ENCODE results near the gene CCND1. TPM values are rescaled to one million over a fixed set of nuclear protein-coding genes. Genes with fewer than 3 reads are reported as not detected.

The CCND1 gene
- total and polyA plus RNA-seq, 10 donors: 4.3 to 96.6 (median 59.0) TPM

GRCh38 chr11:69604055-69604454, 36.9 kb upstream of the CCND1 start:
- H3K36me3 ChIP-seq: no peaks in the 10 kb centered on the region
- no peak for DNase-seq
- peaks cover 0 to 18% (median 10%) of the 10 kb centered on the region in 8 donors for H3K9me3 ChIP-seq
- H3K27me3 ChIP-seq (replicated peaks in 1 of 7): peaks cover 0 to 4% (median 0%) of the 10 kb centered on the region in 7 donors
- H3K4me1 ChIP-seq: no peaks in the 10 kb centered on the region
- intact Hi-C loops (cut with DNase I; ENCODE audit: low total_unique reads): no loop called here
- no peak overlapping the region for H3K27ac ChIP-seq
- 80 to 94% (median 88%) methylated on average over 7 of the region's 7 CpGs for WGBS, 5 donors
- no peak overlapping the region for H3K4me3 ChIP-seq
- TF ChIP-seq POLR2A (IDR thresholded peaks at IDR 0.05): no peak
- TF ChIP-seq POLR2AphosphoS5 (IDR thresholded peaks at IDR 0.05): no peak
- TF ChIP-seq CTCF (IDR thresholded peaks at IDR 0.05 in 8 of 11, conservative IDR thresholded peaks at IDR 0.05 in 3 of 11): no peak

GRCh38 chr11:69605737-69606526, 35.0 kb upstream of the CCND1 start:
- intact Hi-C loops (cut with DNase I; ENCODE audit: low total_unique reads): no loop called here
- Histone ChIP-seq H3K4me1 (no peaks in the 10 kb centered on the region), H3K27ac (no peak overlapping the region), H3K4me3 (no peak overlapping the region), H3K36me3 (no peaks in the 10 kb centered on the region), H3K27me3 (replicated peaks in 1 of 7) (peaks cover 0 to 4% (median 0%) of the 10 kb centered on the region in 7 donors), H3K9me3 (peaks cover 0 to 33% (median 16%) of the 10 kb centered on the region in 8 donors)
- TF ChIP-seq CTCF (IDR thresholded peaks at IDR 0.05 in 8 of 11, conservative IDR thresholded peaks at IDR 0.05 in 3 of 11) (no peak), POLR2AphosphoS5 (IDR thresholded peaks at IDR 0.05) (no peak), POLR2A (IDR thresholded peaks at IDR 0.05) (no peak)
- WGBS, 5 donors: 86 to 96% (median 91%) methylated on average over 17 to 18 of the region's 18 CpGs
- no peak for DNase-seq

- TF ChIP-seq CTCF (IDR thresholded peaks at IDR 0.05 in 8 of 11, conservative IDR thresholded peaks at IDR 0.05 in 3 of 11) (no peak), POLR2AphosphoS5 (IDR thresholded peaks at IDR 0.05) (no peak), POLR2A (IDR thresholded peaks at IDR 0.05) (no peak)
- intact Hi-C loops (cut with DNase I; ENCODE audit: low total_unique reads): no loop called here
- Histone ChIP-seq H3K4me1 (no peaks in the 10 kb centered on the region), H3K27ac (no peak overlapping the region), H3K36me3 (no peaks in the 10 kb centered on the region), H3K27me3 (replicated peaks in 1 of 7) (peaks cover 0 to 12% (median 0%) of the 10 kb centered on the region in 7 donors), H3K9me3 (peaks cover 0 to 33% (median 16%) of the 10 kb centered on the region in 8 donors), H3K4me3 (no peak overlapping the region)
- no peak for DNase-seq
- WGBS, 5 donors: 63 to 92% (median 85%) methylated on average over 2 of the region's 2 CpGs
These were observed 31.6 kb upstream of the CCND1 start for GRCh38 chr11:69609351-69609750.
